EL (cell line): ENCODE measurements around the gene MAK.
"Not testable (repeated sequence)": the region's sequence is repeated elsewhere in the genome, so short reads cannot be mapped to it uniquely, and the experiment has no call there.

Source experiments
- DNase-seq: peaks from one replicate; pipeline ENCODE4 v3.0.0-alpha.2; 2016

The MAK gene

GRCh38 chr6:10769419-10769818 lies 68.9 kb downstream of the MAK start:
- DNase-seq: no peak

GRCh38 chr6:10763006-10763405 lies 75.3 kb downstream of the MAK start:
- DNase-seq: peak; percentile 34

GRCh38 chr6:10759884-10760329 lies 78.4 kb downstream of the MAK start:
- DNase-seq: peak; percentile 85

- DNase-seq: peak; percentile 98
These were observed 79.0 kb downstream of the MAK start for GRCh38 chr6:10759312-10759839.

GRCh38 chr6:10756085-10756484 lies 82.3 kb downstream of the MAK start:
- DNase-seq: no peak

- not testable (repeated sequence) for DNase-seq
These were observed 86.6 kb downstream of the MAK start for GRCh38 chr6:10751757-10752156.

- DNase-seq: not testable (repeated sequence)
These were observed 87.8 kb downstream of the MAK start for GRCh38 chr6:10750568-10750967.

- no peak for DNase-seq
These were observed 88.6 kb downstream of the MAK start for GRCh38 chr6:10749734-10750133.

GRCh38 chr6:10747251-10747972 lies 90.9 kb downstream of the MAK start, which contains the start of gene TMEM14B:
TSS of gene TMEM14B (plus strand) at chr6:10747805. CDS start at chr6:10749246, 1,441 bp downstream.
- DNase-seq: peak; percentile 98

GRCh38 chr6:10746915-10747250 lies 91.5 kb downstream of the MAK start:
- DNase-seq: no peak

- DNase-seq: no peak
These were observed 93.2 kb downstream of the MAK start for GRCh38 chr6:10745116-10745515.

GRCh38 chr6:10743515-10743914 lies 94.8 kb downstream of the MAK start:
- DNase-seq: no peak

- DNase-seq: no peak
These were observed 96.1 kb downstream of the MAK start for GRCh38 chr6:10742251-10742650.

- DNase-seq: not testable (repeated sequence)
These were observed 96.7 kb downstream of the MAK start for GRCh38 chr6:10741643-10742042.

GRCh38 chr6:10740061-10740460 lies 98.3 kb downstream of the MAK start:
- no peak for DNase-seq

- DNase-seq: no peak
These were observed 101.6 kb downstream of the MAK start for GRCh38 chr6:10736731-10737130.

- DNase-seq: no peak
These were observed 104.5 kb downstream of the MAK start for GRCh38 chr6:10733863-10734262.

- no peak for DNase-seq
These were observed 105.1 kb downstream of the MAK start for GRCh38 chr6:10733151-10733715.

- no peak for DNase-seq
These were observed 108.1 kb downstream of the MAK start for GRCh38 chr6:10730254-10730653.

GRCh38 chr6:10725716-10726115 lies 112.6 kb downstream of the MAK start:
- DNase-seq: no peak

GRCh38 chr6:10725044-10725443 lies 113.3 kb downstream of the MAK start:
- DNase-seq: no peak

GRCh38 chr6:10723567-10723881 lies 114.8 kb downstream of the MAK start:
- no peak for DNase-seq

- DNase-seq: peak; percentile 99
These were observed 115.3 kb downstream of the MAK start, which contains the start of gene TMEM14C for GRCh38 chr6:10722820-10723566. TSS of gene TMEM14C (plus strand) at chr6:10723070. CDS start at chr6:10724614, 1,544 bp downstream.

GRCh38 chr6:10722570-10722819 lies 115.8 kb downstream of the MAK start:
- no peak for DNase-seq
